Measurements from ENCODE around the gene ONECUT1.

DNA sequence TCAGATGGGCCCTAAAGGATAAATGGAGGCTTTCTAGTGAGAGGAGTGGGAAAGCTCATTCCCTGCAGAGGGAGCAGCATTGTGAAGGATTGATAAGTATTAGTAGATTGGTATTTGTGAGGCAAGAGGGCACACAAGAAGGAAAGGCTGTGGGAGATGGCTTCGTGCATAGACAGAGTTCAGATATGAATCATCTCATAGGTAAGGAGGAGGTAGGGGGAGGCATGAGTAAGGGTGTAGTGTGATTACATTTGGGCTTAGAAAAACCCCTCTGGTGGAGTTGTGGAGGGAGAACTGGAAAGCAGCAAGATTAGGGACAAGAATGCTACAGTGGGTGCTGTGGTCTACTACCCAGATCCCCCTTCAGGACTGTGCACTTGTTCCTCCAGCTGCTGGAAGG, 29.6 kb downstream of the ONECUT1 start:
- TF ChIP-seq POLR2A (IDR thresholded peaks at IDR 0.05), result no peak
- TF ChIP-seq, protein P1, sequence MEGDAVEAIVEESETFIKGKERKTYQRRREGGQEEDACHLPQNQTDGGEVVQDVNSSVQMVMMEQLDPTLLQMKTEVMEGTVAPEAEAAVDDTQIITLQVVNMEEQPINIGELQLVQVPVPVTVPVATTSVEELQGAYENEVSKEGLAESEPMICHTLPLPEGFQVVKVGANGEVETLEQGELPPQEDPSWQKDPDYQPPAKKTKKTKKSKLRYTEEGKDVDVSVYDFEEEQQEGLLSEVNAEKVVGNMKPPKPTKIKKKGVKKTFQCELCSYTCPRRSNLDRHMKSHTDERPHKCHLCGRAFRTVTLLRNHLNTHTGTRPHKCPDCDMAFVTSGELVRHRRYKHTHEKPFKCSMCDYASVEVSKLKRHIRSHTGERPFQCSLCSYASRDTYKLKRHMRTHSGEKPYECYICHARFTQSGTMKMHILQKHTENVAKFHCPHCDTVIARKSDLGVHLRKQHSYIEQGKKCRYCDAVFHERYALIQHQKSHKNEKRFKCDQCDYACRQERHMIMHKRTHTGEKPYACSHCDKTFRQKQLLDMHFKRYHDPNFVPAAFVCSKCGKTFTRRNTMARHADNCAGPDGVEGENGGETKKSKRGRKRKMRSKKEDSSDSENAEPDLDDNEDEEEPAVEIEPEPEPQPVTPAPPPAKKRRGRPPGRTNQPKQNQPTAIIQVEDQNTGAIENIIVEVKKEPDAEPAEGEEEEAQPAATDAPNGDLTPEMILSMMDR (IDR thresholded peaks at IDR 0.05), result no peak

Measured in thyroid gland (tissue), 4 donors.